Measurements from ENCODE around the gene CFAP100. TPM values are rescaled to one million over a fixed set of nuclear protein-coding genes. Genes with fewer than 3 reads are reported as not detected.

The CFAP100 gene
- total RNA-seq, 3 donors from 2014 or later (not counting 1 experiment from before 2014, with no cell fraction given), result not detected

GRCh38 chr3:126445506-126445905, 50.8 kb downstream of the CFAP100 start:
- no peak overlapping the region for H3K27ac Mint-ChIP-seq
- Histone ChIP-seq H3K4me3 (ENCODE audit: low read length) (no peak overlapping the region), H3K4me1 (ENCODE audit: control insufficient read depth, insufficient read depth, low read length) (no peaks in the 10 kb centered on the region), H3K27me3 (ENCODE audit: control insufficient read depth, insufficient read depth, low read length) (no peaks in the 10 kb centered on the region), H3K27ac (ENCODE audit: low read length) (no peak overlapping the region), H3K9me3 (ENCODE audit: control insufficient read depth, insufficient read depth, low read length) (no peaks in the 10 kb centered on the region), H3K36me3 (ENCODE audit: control insufficient read depth, insufficient read depth, low read length) (peaks cover 20% of the 10 kb centered on the region)
- H3K27me3 Mint-ChIP-seq (ENCODE audit: low read depth in 2 of 2), result no peaks in the 10 kb centered on the region
- no peak for ATAC-seq
- no peaks in the 10 kb centered on the region for H3K9me3 Mint-ChIP-seq
- no peak for DNase-seq
- peaks cover 7 to 9% of the 10 kb centered on the region in 2 donors for H3K4me1 Mint-ChIP-seq
- no peaks in the 10 kb centered on the region for H3K36me3 Mint-ChIP-seq
- 95% methylated on average over 5 of the region's 5 CpGs for WGBS (ENCODE audit: insufficient coverage)
- intact Hi-C loops (cut with micrococcal nuclease), result no loop called here
- no peak overlapping the region for H3K4me3 Mint-ChIP-seq
- TF ChIP-seq CTCF (IDR thresholded peaks at IDR 0.05), result no peak

- H3K4me1 ChIP-seq (ENCODE audit: control insufficient read depth, insufficient read depth, low read length), result no peaks in the 10 kb centered on the region
- DNase-seq, result no peak
- H3K9me3 ChIP-seq (ENCODE audit: control insufficient read depth, insufficient read depth, low read length), result no peaks in the 10 kb centered on the region
- no peak for TF ChIP-seq CTCF (IDR thresholded peaks at IDR 0.05)
- Mint-ChIP-seq H3K27me3 (ENCODE audit: low read depth in 2 of 2) (no peaks in the 10 kb centered on the region), H3K27ac (no peak overlapping the region), H3K4me3 (no peak overlapping the region), H3K36me3 (no peaks in the 10 kb centered on the region), H3K4me1 (peaks cover 7 to 14% of the 10 kb centered on the region in 2 donors), H3K9me3 (no peaks in the 10 kb centered on the region)
- H3K27ac ChIP-seq (ENCODE audit: low read length), result no peak overlapping the region
- 97% methylated on average over 7 of the region's 8 CpGs for WGBS (ENCODE audit: insufficient coverage)
- H3K36me3 ChIP-seq (ENCODE audit: control insufficient read depth, insufficient read depth, low read length), result peaks cover 25% of the 10 kb centered on the region
- no peaks in the 10 kb centered on the region for H3K27me3 ChIP-seq (ENCODE audit: control insufficient read depth, insufficient read depth, low read length)
- H3K4me3 ChIP-seq (ENCODE audit: low read length), result no peak overlapping the region
- ATAC-seq, result no peak
- intact Hi-C loops (cut with micrococcal nuclease), result no loop called here
Measured at GRCh38 chr3:126446301-126446700, 51.6 kb downstream of the CFAP100 start.

GRCh38 chr3:126446791-126447190, 52.1 kb downstream of the CFAP100 start:
- Histone ChIP-seq H3K9me3 (ENCODE audit: control insufficient read depth, insufficient read depth, low read length) (no peaks in the 10 kb centered on the region), H3K4me3 (ENCODE audit: low read length) (no peak overlapping the region), H3K27me3 (ENCODE audit: control insufficient read depth, insufficient read depth, low read length) (no peaks in the 10 kb centered on the region), H3K4me1 (ENCODE audit: control insufficient read depth, insufficient read depth, low read length) (no peaks in the 10 kb centered on the region), H3K36me3 (ENCODE audit: control insufficient read depth, insufficient read depth, low read length) (peaks cover 25% of the 10 kb centered on the region), H3K27ac (ENCODE audit: low read length) (no peak overlapping the region)
- Mint-ChIP-seq H3K4me3 (no peak overlapping the region), H3K36me3 (no peaks in the 10 kb centered on the region), H3K27ac (no peak overlapping the region), H3K27me3 (ENCODE audit: low read depth in 2 of 2) (no peaks in the 10 kb centered on the region), H3K4me1 (peaks cover 7 to 19% of the 10 kb centered on the region in 2 donors), H3K9me3 (no peaks in the 10 kb centered on the region)
- DNase-seq, result no peak
- 86% methylated on average over 2 of the region's 2 CpGs for WGBS (ENCODE audit: insufficient coverage)
- intact Hi-C loops (cut with micrococcal nuclease), result no loop called here
- no peak for TF ChIP-seq CTCF (IDR thresholded peaks at IDR 0.05)
- no peak for ATAC-seq

- Histone ChIP-seq H3K9me3 (ENCODE audit: control insufficient read depth, insufficient read depth, low read length) (no peaks in the 10 kb centered on the region), H3K4me1 (ENCODE audit: control insufficient read depth, insufficient read depth, low read length) (no peaks in the 10 kb centered on the region), H3K36me3 (ENCODE audit: control insufficient read depth, insufficient read depth, low read length) (peaks cover 33% of the 10 kb centered on the region), H3K27me3 (ENCODE audit: control insufficient read depth, insufficient read depth, low read length) (no peaks in the 10 kb centered on the region), H3K4me3 (ENCODE audit: low read length) (no peak overlapping the region), H3K27ac (ENCODE audit: low read length) (no peak overlapping the region)
- no peak for TF ChIP-seq CTCF (IDR thresholded peaks at IDR 0.05)
- intact Hi-C loops (cut with micrococcal nuclease), result no loop called here
- Mint-ChIP-seq H3K27me3 (ENCODE audit: low read depth in 2 of 2) (no peaks in the 10 kb centered on the region), H3K9me3 (no peaks in the 10 kb centered on the region), H3K4me1 (peaks cover 7 to 22% of the 10 kb centered on the region in 2 donors), H3K27ac (peak overlapping the region in 1 of 2 donors; percentile 18), H3K4me3 (no peak overlapping the region), H3K36me3 (no peaks in the 10 kb centered on the region)
- WGBS (ENCODE audit: insufficient coverage), result 85% methylated on average over 12 of the region's 12 CpGs
- DNase-seq, result no peak
- no peak for ATAC-seq
Measured at GRCh38 chr3:126447456-126448106, 52.9 kb downstream of the CFAP100 start.

Measured in natural killer cell (primary cell).